Skeletal muscle satellite cell (primary cell): Measurements from ENCODE around the gene LRRC3.

Source experiments
- H3K27me3 ChIP-seq: 2 replicates; pipeline ENCODE4 v1.7.0; 2013; ENCODE audit warnings: low read length; ENCODE audit not compliant: control insufficient read depth, insufficient read depth
- H3K36me3 ChIP-seq: 2 replicates; pipeline ENCODE4 v1.7.0; 2013; ENCODE audit warnings: mild to moderate bottlenecking, control low read depth, low read length; ENCODE audit not compliant: insufficient read depth
- H3K4me1 ChIP-seq: 2 replicates; pipeline ENCODE4 v1.7.0; 2013; ENCODE audit warnings: low read length; ENCODE audit not compliant: control insufficient read depth, insufficient read depth
- H3K4me2 ChIP-seq: 2 replicates; pipeline ENCODE4 v1.7.0; 2013; ENCODE audit warnings: mild to moderate bottlenecking, low read length
- H3K4me3 ChIP-seq: 2 replicates; pipeline ENCODE4 v1.7.0; 2013; ENCODE audit warnings: low read length
- H3K9ac ChIP-seq: 2 replicates; pipeline ENCODE4 v1.7.0; 2013; ENCODE audit warnings: mild to moderate bottlenecking, low read depth, low read length, moderate library complexity
- H3K9me3 ChIP-seq: replicated peaks from 2 replicates; pipeline ENCODE4 v1.7.0; 2013; ENCODE audit warnings: mild to moderate bottlenecking, control low read depth, low read length

The LRRC3 gene

GRCh38 chr21:44436111-44436611 lies 19.1 kb upstream of the LRRC3 start:
- Histone ChIP-seq H3K4me2 (no peak overlapping the region), H3K36me3 (no peaks in the 10 kb centered on the region), H3K4me3 (no peak overlapping the region), H3K27me3 (peaks cover 16% of the 10 kb centered on the region), H3K9me3 (no peaks in the 10 kb centered on the region), H3K4me1 (no peaks in the 10 kb centered on the region), H3K9ac (no peak overlapping the region)

- Histone ChIP-seq H3K4me1 (no peaks in the 10 kb centered on the region), H3K36me3 (no peaks in the 10 kb centered on the region), H3K4me3 (no peak overlapping the region), H3K9ac (no peak overlapping the region), H3K27me3 (peaks cover 16% of the 10 kb centered on the region), H3K4me2 (no peak overlapping the region), H3K9me3 (no peaks in the 10 kb centered on the region)
These were observed 18.4 kb upstream of the LRRC3 start for GRCh38 chr21:44436958-44437357.

GRCh38 chr21:44437371-44437695 lies 18.0 kb upstream of the LRRC3 start:
- Histone ChIP-seq H3K4me1 (no peaks in the 10 kb centered on the region), H3K9me3 (no peaks in the 10 kb centered on the region), H3K4me3 (no peak overlapping the region), H3K9ac (no peak overlapping the region), H3K4me2 (no peak overlapping the region), H3K27me3 (peaks cover 16% of the 10 kb centered on the region), H3K36me3 (no peaks in the 10 kb centered on the region)

DNA sequence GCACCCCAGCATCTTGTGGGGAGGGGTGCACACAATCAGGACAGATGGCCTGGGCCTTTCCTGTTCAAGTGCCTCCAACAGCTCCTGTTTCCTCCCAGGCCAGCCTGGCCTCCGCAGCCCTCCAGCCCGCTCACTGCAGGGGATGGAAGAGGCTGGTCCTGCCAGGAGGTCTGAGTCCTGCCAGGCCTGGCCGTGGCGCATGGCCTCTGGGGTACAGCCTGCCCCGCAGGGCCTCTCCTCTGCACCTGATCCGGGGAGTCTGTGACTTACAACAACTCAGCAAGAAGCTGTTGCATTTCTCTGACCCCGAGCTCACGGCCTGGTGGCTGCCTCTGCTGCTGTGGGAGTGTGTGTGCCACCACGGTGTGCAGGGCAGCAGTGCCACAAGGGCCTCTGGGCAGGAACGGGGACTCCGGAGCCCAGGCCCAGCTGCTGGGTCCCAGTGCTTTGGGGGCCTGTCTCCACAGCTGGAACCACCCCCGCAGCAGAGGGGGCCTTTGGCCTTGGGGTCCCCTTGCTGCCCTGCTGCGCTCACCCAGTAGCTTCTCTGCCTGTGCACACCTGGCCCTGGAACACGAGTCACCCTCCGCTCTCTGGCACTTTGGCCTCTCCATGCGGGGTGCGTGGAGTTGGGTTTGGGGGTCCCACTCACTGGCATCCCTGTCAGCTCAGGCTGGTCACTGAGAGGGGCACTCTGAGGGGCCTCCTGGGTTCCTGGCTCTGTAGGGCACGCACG lies 17.4 kb upstream of the LRRC3 start:
- Histone ChIP-seq H3K27me3 (peaks cover 16% of the 10 kb centered on the region), H3K4me2 (no peak overlapping the region), H3K4me1 (no peaks in the 10 kb centered on the region), H3K9me3 (no peaks in the 10 kb centered on the region), H3K9ac (no peak overlapping the region), H3K4me3 (no peak overlapping the region), H3K36me3 (no peaks in the 10 kb centered on the region)

- Histone ChIP-seq H3K9ac (no peak overlapping the region), H3K4me1 (no peaks in the 10 kb centered on the region), H3K36me3 (no peaks in the 10 kb centered on the region), H3K9me3 (no peaks in the 10 kb centered on the region), H3K27me3 (peaks cover 16% of the 10 kb centered on the region), H3K4me2 (peak overlapping the region; percentile 15), H3K4me3 (no peak overlapping the region)
These were observed 16.6 kb upstream of the LRRC3 start for GRCh38 chr21:44438531-44439210.

- H3K9ac ChIP-seq = no peak overlapping the region
- H3K9me3 ChIP-seq = no peaks in the 10 kb centered on the region
- no peaks in the 10 kb centered on the region for H3K4me1 ChIP-seq
- no peak overlapping the region for H3K4me2 ChIP-seq
- no peaks in the 10 kb centered on the region for H3K36me3 ChIP-seq
- H3K27me3 ChIP-seq = peaks cover 16% of the 10 kb centered on the region
- H3K4me3 ChIP-seq = no peak overlapping the region
These were observed 16.1 kb upstream of the LRRC3 start for GRCh38 chr21:44439211-44439600.

GRCh38 chr21:44440241-44441040 lies 14.9 kb upstream of the LRRC3 start:
- no peaks in the 10 kb centered on the region for H3K4me1 ChIP-seq
- H3K36me3 ChIP-seq = no peaks in the 10 kb centered on the region
- peaks cover 16% of the 10 kb centered on the region for H3K27me3 ChIP-seq
- H3K4me2 ChIP-seq = no peak overlapping the region
- H3K9me3 ChIP-seq = no peaks in the 10 kb centered on the region
- no peak overlapping the region for H3K9ac ChIP-seq
- H3K4me3 ChIP-seq = no peak overlapping the region

- Histone ChIP-seq H3K4me2 (no peak overlapping the region), H3K4me1 (no peaks in the 10 kb centered on the region), H3K4me3 (no peak overlapping the region), H3K36me3 (no peaks in the 10 kb centered on the region), H3K27me3 (peaks cover 16% of the 10 kb centered on the region), H3K9ac (no peak overlapping the region), H3K9me3 (no peaks in the 10 kb centered on the region)
These were observed 14.3 kb upstream of the LRRC3 start for GRCh38 chr21:44441041-44441400.

DNA sequence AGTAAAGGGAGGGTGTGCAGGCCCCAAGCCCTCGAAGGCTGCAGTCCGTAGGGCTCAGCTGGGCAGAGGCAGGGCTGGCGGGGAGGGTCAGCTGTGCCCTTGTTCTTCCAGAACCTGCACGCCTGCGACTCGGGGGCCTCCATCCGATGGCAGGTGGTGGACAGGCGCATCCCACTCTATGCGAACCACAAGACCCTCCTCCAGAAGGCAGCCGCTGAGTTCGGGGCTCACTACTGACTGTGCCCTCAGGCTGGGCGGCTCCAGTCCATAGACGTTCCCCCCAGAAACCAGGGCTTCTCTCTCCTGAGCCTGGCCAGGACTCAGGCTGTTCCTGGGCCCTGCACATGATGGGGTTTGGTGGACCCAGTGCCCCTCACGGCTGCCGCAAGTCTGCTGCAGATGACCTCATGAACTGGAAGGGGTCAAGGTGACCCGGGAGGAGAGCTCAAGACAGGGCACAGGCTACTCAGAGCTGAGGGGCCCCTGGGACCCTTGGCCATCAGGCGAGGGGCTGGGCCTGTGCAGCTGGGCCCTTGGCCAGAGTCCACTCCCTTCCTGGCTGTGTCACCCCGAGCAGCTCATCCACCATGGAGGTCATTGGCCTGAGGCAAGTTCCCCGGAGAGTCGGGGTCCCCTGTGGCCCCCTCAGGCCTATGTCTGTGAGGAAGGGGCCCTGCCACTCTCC lies 13.6 kb upstream of the LRRC3 start:
- Histone ChIP-seq H3K36me3 (no peaks in the 10 kb centered on the region), H3K4me2 (no peak overlapping the region), H3K27me3 (peaks cover 16% of the 10 kb centered on the region), H3K9me3 (no peaks in the 10 kb centered on the region), H3K4me1 (no peaks in the 10 kb centered on the region), H3K9ac (no peak overlapping the region), H3K4me3 (no peak overlapping the region)

GRCh38 chr21:44442266-44443125 lies 12.8 kb upstream of the LRRC3 start:
- H3K9ac ChIP-seq = no peak overlapping the region
- H3K9me3 ChIP-seq = no peaks in the 10 kb centered on the region
- H3K4me2 ChIP-seq = no peak overlapping the region
- H3K27me3 ChIP-seq = peaks cover 21% of the 10 kb centered on the region
- no peak overlapping the region for H3K4me3 ChIP-seq
- no peaks in the 10 kb centered on the region for H3K36me3 ChIP-seq
- H3K4me1 ChIP-seq = no peaks in the 10 kb centered on the region
